ENCODE results near the gene PCDHB4. TPM values are rescaled to one million over a fixed set of nuclear protein-coding genes. Genes with fewer than 3 reads are reported as not detected.
"Not testable (repeated sequence)": the region's sequence is repeated elsewhere in the genome, so short reads cannot be mapped to it uniquely, and the experiment has no call there.

Gene PCDHB4
- total RNA-seq = 1.6 TPM

GRCh38 chr5:141121563-141121962 lies at the start of gene PCDHB4:
Gene PCDHB4, plus strand, starts transcription at chr5:141121818. Its CDS starts 181 bp downstream, at chr5:141121999.
- Histone ChIP-seq H3K9ac (ENCODE audit: low read depth in 1 of 3, low read length in 3 of 3) (peak within 1 kb of the TSS in 2 of 3 donors; percentile 45 to 70), H3K36me3 (ENCODE audit: control insufficient read depth in 3 of 3, insufficient read depth in 3 of 3, low read length in 3 of 3) (no peaks in the 10 kb centered on the region), H3K9me3 (ENCODE audit: control insufficient read depth in 3 of 3, low read length in 3 of 3) (peaks cover 0 to 6% (median 2%) of the 10 kb centered on the region in 3 donors), H3K27ac (ENCODE audit: low read depth, low read length) (no peak within 1 kb of the TSS), H3K4me3 (ENCODE audit: low read length in 3 of 3) (peak within 1 kb of the TSS; percentile 49 to 75 (median 66)), H3K27me3 (ENCODE audit: control insufficient read depth in 3 of 3, insufficient read depth in 3 of 3, low read length in 3 of 3) (no peaks in the 10 kb centered on the region), H3K4me1 (ENCODE audit: control insufficient read depth in 3 of 3, insufficient read depth in 3 of 3, low read length in 3 of 3) (no peaks in the 10 kb centered on the region)

GRCh38 chr5:141077826-141078225 lies 43.8 kb upstream of the PCDHB4 start:
- H3K4me1 ChIP-seq (ENCODE audit: control insufficient read depth in 3 of 3, insufficient read depth in 3 of 3, low read length in 3 of 3) = no peaks in the 10 kb centered on the region
- H3K27ac ChIP-seq (ENCODE audit: low read depth, low read length) = no peak overlapping the region
- no peak overlapping the region for H3K4me3 ChIP-seq (ENCODE audit: low read length in 3 of 3)
- peaks cover 0 to 3% (median 0%) of the 10 kb centered on the region in 3 donors for H3K27me3 ChIP-seq (ENCODE audit: control insufficient read depth in 3 of 3, insufficient read depth in 3 of 3, low read length in 3 of 3)
- no peaks in the 10 kb centered on the region for H3K36me3 ChIP-seq (ENCODE audit: control insufficient read depth in 3 of 3, insufficient read depth in 3 of 3, low read length in 3 of 3)
- no peak overlapping the region for H3K9ac ChIP-seq (ENCODE audit: low read depth in 1 of 3, low read length in 3 of 3)
- H3K9me3 ChIP-seq (ENCODE audit: control insufficient read depth in 3 of 3, low read length in 3 of 3) = no peaks in the 10 kb centered on the region

GRCh38 chr5:141082228-141082627 lies 39.4 kb upstream of the PCDHB4 start:
- no peaks in the 10 kb centered on the region for H3K4me1 ChIP-seq (ENCODE audit: control insufficient read depth in 3 of 3, insufficient read depth in 3 of 3, low read length in 3 of 3)
- no peaks in the 10 kb centered on the region for H3K36me3 ChIP-seq (ENCODE audit: control insufficient read depth in 3 of 3, insufficient read depth in 3 of 3, low read length in 3 of 3)
- peaks cover 0 to 4% (median 0%) of the 10 kb centered on the region in 3 donors for H3K9me3 ChIP-seq (ENCODE audit: control insufficient read depth in 3 of 3, low read length in 3 of 3)
- no peak overlapping the region for H3K27ac ChIP-seq (ENCODE audit: low read depth, low read length)
- H3K4me3 ChIP-seq (ENCODE audit: low read length in 3 of 3) = no peak overlapping the region
- no peak overlapping the region for H3K9ac ChIP-seq (ENCODE audit: low read depth in 1 of 3, low read length in 3 of 3)
- H3K27me3 ChIP-seq (ENCODE audit: control insufficient read depth in 3 of 3, insufficient read depth in 3 of 3, low read length in 3 of 3) = peaks cover 0 to 2% (median 0%) of the 10 kb centered on the region in 3 donors

GRCh38 chr5:141084487-141084989 lies 37.1 kb upstream of the PCDHB4 start:
- peaks cover 0 to 4% (median 0%) of the 10 kb centered on the region in 3 donors for H3K9me3 ChIP-seq (ENCODE audit: control insufficient read depth in 3 of 3, low read length in 3 of 3)
- peak overlapping the region; percentile 44 for H3K27ac ChIP-seq (ENCODE audit: low read depth, low read length)
- H3K27me3 ChIP-seq (ENCODE audit: control insufficient read depth in 3 of 3, insufficient read depth in 3 of 3, low read length in 3 of 3) = peaks cover 0 to 2% (median 0%) of the 10 kb centered on the region in 3 donors
- H3K36me3 ChIP-seq (ENCODE audit: control insufficient read depth in 3 of 3, insufficient read depth in 3 of 3, low read length in 3 of 3) = no peaks in the 10 kb centered on the region
- peak overlapping the region; percentile 59 to 67 (median 66) for H3K4me3 ChIP-seq (ENCODE audit: low read length in 3 of 3)
- peak overlapping the region; percentile 40 to 59 (median 40) for H3K9ac ChIP-seq (ENCODE audit: low read depth in 1 of 3, low read length in 3 of 3)
- H3K4me1 ChIP-seq (ENCODE audit: control insufficient read depth in 3 of 3, insufficient read depth in 3 of 3, low read length in 3 of 3) = no peaks in the 10 kb centered on the region

GRCh38 chr5:141094481-141095262 lies 26.9 kb upstream of the PCDHB4 start, which contains the start of gene PCDHB2:
Gene PCDHB2, plus strand, starts transcription at chr5:141094615. Its CDS starts 176 bp downstream, at chr5:141094791.
- Histone ChIP-seq H3K9me3 (ENCODE audit: control insufficient read depth in 3 of 3, low read length in 3 of 3) (peaks cover 2 to 10% (median 4%) of the 10 kb centered on the region in 3 donors), H3K27me3 (ENCODE audit: control insufficient read depth in 3 of 3, insufficient read depth in 3 of 3, low read length in 3 of 3) (peaks cover 0 to 7% (median 4%) of the 10 kb centered on the region in 3 donors), H3K4me1 (ENCODE audit: control insufficient read depth in 3 of 3, insufficient read depth in 3 of 3, low read length in 3 of 3) (peaks cover 0 to 2% (median 0%) of the 10 kb centered on the region in 3 donors), H3K36me3 (ENCODE audit: control insufficient read depth in 3 of 3, insufficient read depth in 3 of 3, low read length in 3 of 3) (no peaks in the 10 kb centered on the region), H3K27ac (ENCODE audit: low read depth, low read length) (no peak within 1 kb of the TSS), H3K9ac (ENCODE audit: low read depth in 1 of 3, low read length in 3 of 3) (peak within 1 kb of the TSS; percentile 20 to 62 (median 41)), H3K4me3 (ENCODE audit: low read length in 3 of 3) (peak within 1 kb of the TSS; percentile 56 to 67 (median 57))

GRCh38 chr5:141095263-141095641 lies 26.4 kb upstream of the PCDHB4 start:
- Histone ChIP-seq H3K4me1 (ENCODE audit: control insufficient read depth in 3 of 3, insufficient read depth in 3 of 3, low read length in 3 of 3) (peaks cover 0 to 2% (median 0%) of the 10 kb centered on the region in 3 donors), H3K4me3 (ENCODE audit: low read length in 3 of 3) (peak overlapping the region in 2 of 3 donors; percentile 31 to 56), H3K27me3 (ENCODE audit: control insufficient read depth in 3 of 3, insufficient read depth in 3 of 3, low read length in 3 of 3) (peaks cover 0 to 7% (median 4%) of the 10 kb centered on the region in 3 donors), H3K36me3 (ENCODE audit: control insufficient read depth in 3 of 3, insufficient read depth in 3 of 3, low read length in 3 of 3) (no peaks in the 10 kb centered on the region), H3K27ac (ENCODE audit: low read depth, low read length) (no peak overlapping the region), H3K9me3 (ENCODE audit: control insufficient read depth in 3 of 3, low read length in 3 of 3) (peaks cover 3 to 10% (median 8%) of the 10 kb centered on the region in 3 donors), H3K9ac (ENCODE audit: low read depth in 1 of 3, low read length in 3 of 3) (peak overlapping the region in 1 of 3 donors; percentile 62)

- H3K9ac ChIP-seq (ENCODE audit: low read depth in 1 of 3, low read length in 3 of 3); H3K4me3 ChIP-seq (ENCODE audit: low read length in 3 of 3); H3K27me3 ChIP-seq (ENCODE audit: control insufficient read depth in 3 of 3, insufficient read depth in 3 of 3, low read length in 3 of 3); H3K27ac ChIP-seq (ENCODE audit: low read depth, low read length); H3K4me1 ChIP-seq (ENCODE audit: control insufficient read depth in 3 of 3, insufficient read depth in 3 of 3, low read length in 3 of 3); H3K36me3 ChIP-seq (ENCODE audit: control insufficient read depth in 3 of 3, insufficient read depth in 3 of 3, low read length in 3 of 3): not testable (repeated sequence)
- peaks cover 10 to 16% (median 12%) of the 10 kb centered on the region in 3 donors for H3K9me3 ChIP-seq (ENCODE audit: control insufficient read depth in 3 of 3, low read length in 3 of 3)
Measured at GRCh38 chr5:141096181-141096580, 25.4 kb upstream of the PCDHB4 start.

GRCh38 chr5:141096586-141096985 lies 25.0 kb upstream of the PCDHB4 start:
- not testable (repeated sequence) for H3K4me1 ChIP-seq (ENCODE audit: control insufficient read depth in 3 of 3, insufficient read depth in 3 of 3, low read length in 3 of 3); H3K36me3 ChIP-seq (ENCODE audit: control insufficient read depth in 3 of 3, insufficient read depth in 3 of 3, low read length in 3 of 3); H3K9ac ChIP-seq (ENCODE audit: low read depth in 1 of 3, low read length in 3 of 3); H3K27me3 ChIP-seq (ENCODE audit: control insufficient read depth in 3 of 3, insufficient read depth in 3 of 3, low read length in 3 of 3); H3K27ac ChIP-seq (ENCODE audit: low read depth, low read length); H3K4me3 ChIP-seq (ENCODE audit: low read length in 3 of 3)
- peaks cover 10 to 20% (median 12%) of the 10 kb centered on the region in 3 donors for H3K9me3 ChIP-seq (ENCODE audit: control insufficient read depth in 3 of 3, low read length in 3 of 3)

- peak within 1 kb of the TSS; percentile 58 to 66 (median 60) for H3K4me3 ChIP-seq (ENCODE audit: low read length in 3 of 3)
- peaks cover 7 to 20% (median 8%) of the 10 kb centered on the region in 3 donors for H3K9me3 ChIP-seq (ENCODE audit: control insufficient read depth in 3 of 3, low read length in 3 of 3)
- H3K36me3 ChIP-seq (ENCODE audit: control insufficient read depth in 3 of 3, insufficient read depth in 3 of 3, low read length in 3 of 3) = no peaks in the 10 kb centered on the region
- H3K27me3 ChIP-seq (ENCODE audit: control insufficient read depth in 3 of 3, insufficient read depth in 3 of 3, low read length in 3 of 3) = peaks cover 0 to 6% (median 0%) of the 10 kb centered on the region in 3 donors
- H3K27ac ChIP-seq (ENCODE audit: low read depth, low read length) = peak within 1 kb of the TSS; percentile 34
- H3K4me1 ChIP-seq (ENCODE audit: control insufficient read depth in 3 of 3, insufficient read depth in 3 of 3, low read length in 3 of 3) = no peaks in the 10 kb centered on the region
- peak within 1 kb of the TSS in 2 of 3 donors; percentile 42 to 54 for H3K9ac ChIP-seq (ENCODE audit: low read depth in 1 of 3, low read length in 3 of 3)
Measured at GRCh38 chr5:141100243-141100805, 21.3 kb upstream of the PCDHB4 start, which contains the start of gene PCDHB3. Gene PCDHB3, plus strand, starts transcription at chr5:141100473. Its CDS starts 177 bp downstream, at chr5:141100650.
